ENCODE measurements around the gene FAM107B. TPM values are rescaled to one million over a fixed set of nuclear protein-coding genes. Genes with fewer than 3 reads are reported as not detected.
A peak's percentile ranks its signal among the peaks of the same experiment; 100 is the strongest.

Gene FAM107B
- total RNA-seq, 3 donors from 2014 or later, result 30.8 to 56.1 (median 51.8) TPM

- no peak overlapping the region for H3K27ac ChIP-seq
- H3K4me1 ChIP-seq, result no peaks in the 10 kb centered on the region
- no peaks in the 10 kb centered on the region for H3K36me3 ChIP-seq
- intact Hi-C loops (cut with DNase I; ENCODE audit: low total_unique reads), result no loop called here
- TF ChIP-seq POLR2AphosphoS5 (IDR thresholded peaks at IDR 0.05) (no peak), POLR2A (IDR thresholded peaks at IDR 0.05) (no peak), CTCF (IDR thresholded peaks at IDR 0.05) (no peak)
- H3K27me3 ChIP-seq, result no peaks in the 10 kb centered on the region
- DNase-seq (ENCODE audit: low spot score in 2 of 2), result no peak
- no peaks in the 10 kb centered on the region for H3K9me3 ChIP-seq
- no peak overlapping the region for H3K4me3 ChIP-seq
Measured at GRCh38 chr10:14757394-14757793, 17.3 kb downstream of the FAM107B start.

- Histone ChIP-seq H3K27ac (peak overlapping the region in 1 of 2 donors; percentile 27), H3K36me3 (no peaks in the 10 kb centered on the region), H3K27me3 (no peaks in the 10 kb centered on the region), H3K4me1 (no peaks in the 10 kb centered on the region), H3K4me3 (no peak overlapping the region), H3K9me3 (no peaks in the 10 kb centered on the region)
- intact Hi-C loops (cut with DNase I; ENCODE audit: low total_unique reads), result no loop called here
- no peak for DNase-seq (ENCODE audit: low spot score in 2 of 2)
- TF ChIP-seq POLR2AphosphoS5 (IDR thresholded peaks at IDR 0.05), result no peak
- TF ChIP-seq POLR2A (IDR thresholded peaks at IDR 0.05), result no peak
- no peak for TF ChIP-seq CTCF (IDR thresholded peaks at IDR 0.05)
Measured at GRCh38 chr10:14753441-14753840, 21.3 kb downstream of the FAM107B start.

GRCh38 chr10:14751921-14752320, 22.8 kb downstream of the FAM107B start:
- no peak for DNase-seq (ENCODE audit: low spot score in 2 of 2)
- H3K36me3 ChIP-seq, result no peaks in the 10 kb centered on the region
- intact Hi-C loops (cut with DNase I; ENCODE audit: low total_unique reads), result no loop called here
- no peak overlapping the region for H3K4me3 ChIP-seq
- no peaks in the 10 kb centered on the region for H3K27me3 ChIP-seq
- H3K27ac ChIP-seq, result peak overlapping the region; percentile 29 to 85
- no peaks in the 10 kb centered on the region for H3K9me3 ChIP-seq
- H3K4me1 ChIP-seq, result no peaks in the 10 kb centered on the region
- TF ChIP-seq POLR2AphosphoS5 (IDR thresholded peaks at IDR 0.05), result peak in 2 of 3 donors; percentile 34 to 71
- no peak for TF ChIP-seq POLR2A (IDR thresholded peaks at IDR 0.05)

GRCh38 chr10:14751014-14751896, 23.4 kb downstream of the FAM107B start:
- Histone ChIP-seq H3K9me3 (no peaks in the 10 kb centered on the region), H3K36me3 (no peaks in the 10 kb centered on the region), H3K4me1 (no peaks in the 10 kb centered on the region), H3K4me3 (no peak overlapping the region), H3K27ac (peak overlapping the region; percentile 29 to 85), H3K27me3 (no peaks in the 10 kb centered on the region)
- TF ChIP-seq POLR2AphosphoS5 (IDR thresholded peaks at IDR 0.05), result no peak
- no peak for TF ChIP-seq POLR2A (IDR thresholded peaks at IDR 0.05)
- no peak for TF ChIP-seq CTCF (IDR thresholded peaks at IDR 0.05)
- intact Hi-C loops (cut with DNase I; ENCODE audit: low total_unique reads), result no loop called here
- DNase-seq (ENCODE audit: low spot score in 2 of 2), result no peak

GRCh38 chr10:14749070-14749809, 25.5 kb downstream of the FAM107B start:
- Histone ChIP-seq H3K4me1 (no peaks in the 10 kb centered on the region), H3K27ac (peak overlapping the region; percentile 66 to 72), H3K36me3 (no peaks in the 10 kb centered on the region)

More at GRCh38 chr10:14749070-14749809, 25.5 kb downstream of the FAM107B start:
- TF ChIP-seq POLR2A (IDR thresholded peaks at IDR 0.05) (no peak), POLR2AphosphoS5 (IDR thresholded peaks at IDR 0.05) (no peak), CTCF (IDR thresholded peaks at IDR 0.05) (no peak)
- H3K4me3 ChIP-seq, result no peak overlapping the region
- no peak for DNase-seq (ENCODE audit: low spot score in 2 of 2)
- H3K9me3 ChIP-seq, result no peaks in the 10 kb centered on the region
- no peaks in the 10 kb centered on the region for H3K27me3 ChIP-seq
- intact Hi-C loops (cut with DNase I; ENCODE audit: low total_unique reads), result no loop called here

Data from breast epithelium (tissue), 4 donors.